Measurements from ENCODE around the gene HLA-DRB1. TPM values are rescaled to one million over a fixed set of nuclear protein-coding genes. Genes with fewer than 3 reads are reported as not detected.
"Not testable (repeated sequence)": the region's sequence is repeated elsewhere in the genome, so short reads cannot be mapped to it uniquely, and the experiment has no call there.

HLA-DRB1 gene
- total RNA-seq, 2 donors from 2014 or later, result 11.4 to 109 TPM

DNA sequence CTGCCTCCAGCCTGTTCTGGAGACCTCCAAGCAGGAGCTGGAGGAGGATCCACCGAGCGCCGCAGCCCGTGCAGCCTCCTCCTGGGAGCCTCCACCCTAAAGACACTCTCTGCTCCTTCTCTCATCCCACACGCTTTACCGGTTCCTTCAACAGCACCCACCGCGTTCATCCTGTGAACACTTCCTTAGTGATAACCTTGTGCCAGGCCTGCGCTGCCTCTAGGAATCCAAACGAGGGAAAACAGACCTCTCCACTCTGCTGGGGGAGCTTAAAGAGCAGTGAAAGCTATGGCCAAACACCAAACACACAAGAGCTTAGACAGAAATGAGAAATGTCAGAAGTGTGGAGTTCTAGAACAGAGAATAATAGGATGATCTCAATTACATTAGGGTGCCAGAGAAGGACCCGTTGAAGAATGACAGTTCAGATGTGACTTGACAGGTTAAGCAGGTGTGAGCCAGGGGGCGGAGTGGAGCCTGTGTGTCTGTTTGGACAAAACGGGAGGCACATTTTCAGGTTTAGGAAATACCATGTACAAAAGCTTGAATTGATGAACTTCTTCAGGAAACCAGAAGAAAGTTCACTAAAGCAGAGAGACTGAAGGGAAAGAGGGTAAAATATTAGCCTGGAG, 31.1 kb downstream of the HLA-DRB1 start:
- Mint-ChIP-seq H3K9me3 (no peaks in the 10 kb centered on the region), H3K36me3 (ENCODE audit: low read depth) (no peaks in the 10 kb centered on the region), H3K4me1 (peaks cover 5% of the 10 kb centered on the region), H3K4me3 (no peak overlapping the region), H3K27me3 (peaks cover 5% of the 10 kb centered on the region), H3K27ac (no peak overlapping the region)
- no peak for ATAC-seq (replicated peaks)

DNA sequence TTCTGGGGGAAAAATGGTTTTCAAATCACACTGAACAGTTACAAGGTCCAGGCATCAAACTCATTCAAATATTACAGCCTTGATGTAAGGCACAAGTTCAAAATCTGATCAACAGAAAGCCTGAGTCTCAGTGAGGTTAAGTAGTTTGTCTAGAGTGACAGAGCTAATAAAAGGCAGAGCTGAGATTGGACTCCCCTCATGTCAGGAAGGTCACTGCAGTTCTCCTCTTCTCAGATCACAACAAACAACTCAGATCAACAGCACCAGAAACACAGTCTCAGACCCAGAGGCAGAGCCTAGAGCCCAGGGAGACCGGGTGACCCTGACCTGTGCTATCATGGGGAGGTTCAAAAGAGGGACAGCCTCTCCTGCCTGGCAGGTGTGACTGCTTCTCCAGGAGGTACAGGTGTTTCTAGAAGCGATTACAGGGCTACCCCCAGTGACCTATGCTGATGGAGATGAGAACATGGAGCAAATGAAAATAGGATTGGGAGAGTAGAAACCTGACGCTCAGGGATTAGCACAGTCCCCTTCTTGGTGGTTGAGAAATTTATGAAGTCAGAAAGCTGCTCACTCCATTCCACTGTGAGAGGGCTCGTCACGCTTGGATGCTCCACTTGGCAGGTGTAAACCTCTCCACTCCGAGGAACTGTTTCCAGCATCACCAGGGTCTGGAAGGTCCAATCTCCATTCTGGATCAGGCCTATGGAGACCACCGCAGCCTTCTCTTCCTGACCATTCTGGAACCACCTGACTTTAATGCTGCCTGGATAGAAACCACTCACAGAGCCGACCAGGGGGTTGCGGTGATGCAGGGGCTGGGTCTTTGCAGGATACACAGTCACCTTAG, 35.3 kb downstream of the HLA-DRB1 start:
- no peaks in the 10 kb centered on the region for H3K36me3 Mint-ChIP-seq (ENCODE audit: low read depth)
- H3K9me3 Mint-ChIP-seq, result no peaks in the 10 kb centered on the region
- no peak for ATAC-seq (replicated peaks)
- H3K27ac Mint-ChIP-seq, result no peak overlapping the region
- H3K4me3 Mint-ChIP-seq, result no peak overlapping the region
- H3K4me1 Mint-ChIP-seq, result peaks cover 5% of the 10 kb centered on the region
- peaks cover 5% of the 10 kb centered on the region for H3K27me3 Mint-ChIP-seq

DNA sequence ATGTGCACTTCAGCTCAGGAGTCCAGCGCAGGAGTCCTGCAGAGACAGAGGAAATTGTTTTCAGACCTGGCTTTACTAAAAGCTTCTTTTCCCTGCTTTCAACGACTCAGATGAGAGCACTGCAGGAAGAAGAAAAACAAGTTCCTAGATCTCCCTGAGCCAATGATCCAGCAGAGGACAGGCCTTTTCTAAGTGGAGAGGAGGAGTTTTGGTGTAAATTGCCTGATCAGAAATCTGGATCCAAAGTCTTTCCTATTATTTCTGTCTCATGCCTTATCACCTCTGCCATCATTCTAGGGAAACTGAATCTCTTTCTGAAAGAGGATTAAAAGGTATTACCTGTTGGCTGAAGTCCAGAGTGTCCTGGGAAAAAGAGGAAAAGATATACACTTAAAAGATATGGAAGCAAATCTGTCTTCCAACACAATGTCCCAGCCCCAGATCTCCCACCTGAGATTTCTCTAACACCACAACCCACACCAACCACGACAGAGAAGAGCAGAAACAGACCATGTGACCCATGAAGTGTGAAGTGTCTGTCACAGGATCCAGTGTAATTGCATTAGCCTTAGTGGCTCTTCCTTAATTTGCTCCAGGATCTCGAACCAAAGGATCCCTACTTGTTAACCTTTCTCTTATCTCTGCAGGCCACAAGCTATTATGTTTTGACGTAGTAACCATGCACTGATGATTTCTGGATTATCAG, 36.5 kb downstream of the HLA-DRB1 start:
- ATAC-seq (replicated peaks), result no peak
- Mint-ChIP-seq H3K9me3 (no peaks in the 10 kb centered on the region), H3K27ac (no peak overlapping the region), H3K36me3 (ENCODE audit: low read depth) (no peaks in the 10 kb centered on the region), H3K4me1 (no peaks in the 10 kb centered on the region), H3K27me3 (no peaks in the 10 kb centered on the region), H3K4me3 (no peak overlapping the region)

DNA sequence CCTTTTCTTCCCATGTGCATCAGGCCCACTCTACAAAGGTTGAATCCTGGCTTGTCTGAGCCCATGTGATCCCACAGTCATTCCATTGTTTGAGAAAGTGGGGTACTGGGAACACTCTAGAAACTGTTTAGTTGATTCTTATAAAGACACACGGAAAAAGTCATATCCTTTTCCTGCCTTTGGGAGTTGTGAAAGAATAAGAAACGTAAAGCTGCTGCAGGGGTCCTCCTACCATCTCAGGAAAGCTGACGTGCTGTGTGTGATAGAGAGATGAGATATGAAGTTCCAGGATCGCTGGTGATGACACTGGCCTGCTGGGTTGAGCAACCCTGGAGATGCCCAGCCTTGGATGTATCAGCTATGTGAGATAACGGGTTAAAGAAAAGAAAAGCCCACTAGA, 38.2 kb downstream of the HLA-DRB1 start:
- no peaks in the 10 kb centered on the region for H3K36me3 Mint-ChIP-seq (ENCODE audit: low read depth)
- H3K9me3 Mint-ChIP-seq, result no peaks in the 10 kb centered on the region
- no peaks in the 10 kb centered on the region for H3K4me1 Mint-ChIP-seq
- ATAC-seq (replicated peaks), result no peak
- H3K4me3 Mint-ChIP-seq, result no peak overlapping the region
- no peak overlapping the region for H3K27ac Mint-ChIP-seq
- no peaks in the 10 kb centered on the region for H3K27me3 Mint-ChIP-seq

DNA sequence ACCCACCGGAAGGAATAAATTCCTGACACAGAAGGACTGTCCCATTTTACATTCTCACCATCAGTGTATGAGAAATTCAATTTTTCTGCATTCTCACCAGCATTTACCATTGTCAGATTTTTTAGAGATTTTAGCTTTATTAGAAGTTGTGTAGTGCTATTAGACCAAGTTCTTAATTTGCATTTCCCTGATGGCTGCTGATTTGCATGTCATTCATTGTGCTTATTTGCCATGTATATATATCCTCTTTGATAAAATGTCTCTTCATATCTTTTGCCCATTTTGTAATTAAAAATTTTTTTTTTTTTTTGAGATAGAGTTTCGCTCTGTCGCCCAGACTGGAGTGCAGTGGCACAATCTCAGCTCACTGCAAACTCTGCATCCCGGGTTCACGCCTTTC, 49.8 kb downstream of the HLA-DRB1 start:
- H3K27me3 Mint-ChIP-seq, result peaks cover 7% of the 10 kb centered on the region
- no peaks in the 10 kb centered on the region for H3K36me3 Mint-ChIP-seq (ENCODE audit: low read depth)
- no peak overlapping the region for H3K4me3 Mint-ChIP-seq
- no peak for ATAC-seq (replicated peaks)
- H3K9me3 Mint-ChIP-seq, result no peaks in the 10 kb centered on the region
- no peaks in the 10 kb centered on the region for H3K4me1 Mint-ChIP-seq
- no peak overlapping the region for H3K27ac Mint-ChIP-seq

DNA sequence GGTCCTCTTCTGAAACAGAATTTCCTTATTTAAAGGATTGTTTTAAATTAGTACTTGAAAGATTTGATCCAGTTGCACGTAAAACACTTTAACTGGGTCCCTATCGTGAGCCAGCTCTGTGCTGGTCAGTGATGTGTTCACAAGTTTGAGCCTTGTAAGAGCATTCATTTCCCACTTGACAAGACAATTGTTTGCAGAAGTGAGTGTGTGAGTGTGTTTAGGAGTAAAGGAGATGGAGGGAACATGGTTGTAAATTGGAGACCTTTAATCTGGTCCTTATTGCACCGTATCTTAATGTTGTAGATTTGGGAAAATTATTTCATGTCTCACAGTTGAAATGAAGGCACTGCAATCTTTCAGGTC, 59.2 kb downstream of the HLA-DRB1 start:
- ATAC-seq (replicated peaks); H3K27ac Mint-ChIP-seq; H3K4me1 Mint-ChIP-seq; H3K36me3 Mint-ChIP-seq (ENCODE audit: low read depth); H3K9me3 Mint-ChIP-seq; H3K27me3 Mint-ChIP-seq; H3K4me3 Mint-ChIP-seq: not testable (repeated sequence)

DNA sequence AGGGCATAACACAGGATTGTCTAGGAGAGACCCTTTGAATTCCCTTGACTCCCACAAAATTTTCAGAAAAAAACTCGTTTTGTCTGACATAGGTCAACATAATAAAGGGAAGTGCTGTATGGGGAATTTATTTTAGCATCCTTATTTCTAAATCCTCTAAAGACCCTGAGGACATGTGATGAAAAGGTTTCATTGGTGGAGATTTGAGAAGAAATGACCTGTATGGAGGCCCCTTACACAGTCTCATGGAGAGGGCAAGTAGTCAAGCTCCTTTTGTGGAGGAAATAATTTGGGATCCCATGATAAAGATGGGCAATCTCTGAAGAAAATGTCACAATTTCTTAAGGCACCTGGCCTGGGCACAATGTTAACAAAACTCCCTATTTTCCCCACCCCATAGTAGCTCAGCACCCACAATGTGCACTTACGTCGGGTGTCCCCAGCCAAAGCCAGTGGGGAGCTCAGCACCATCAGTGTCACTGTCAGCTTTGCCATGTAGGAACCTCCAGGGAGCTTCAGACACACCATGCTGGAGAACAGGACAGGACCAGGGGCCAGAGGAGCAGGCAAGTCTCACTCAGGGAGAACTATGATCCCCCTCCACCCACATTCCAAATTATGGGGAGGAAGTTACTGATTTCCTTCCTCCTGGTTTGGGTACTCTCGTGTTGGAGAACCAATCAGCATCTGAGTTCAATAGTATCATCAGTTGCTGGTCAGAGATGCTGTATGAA, 59.8 kb downstream of the HLA-DRB1 start, which contains the start of gene HLA-DRB5:
TSS of gene HLA-DRB5 (minus strand) at position 591 of the 734 bp plus-strand sequence. CDS start at position 528, 63 bp downstream.
- H3K9me3 Mint-ChIP-seq, result no peaks in the 10 kb centered on the region
- H3K27me3 Mint-ChIP-seq, result no peaks in the 10 kb centered on the region
- H3K4me3 Mint-ChIP-seq, result no peak within 1 kb of the TSS
- H3K27ac Mint-ChIP-seq, result no peak within 1 kb of the TSS
- no peaks in the 10 kb centered on the region for H3K4me1 Mint-ChIP-seq
- no peaks in the 10 kb centered on the region for H3K36me3 Mint-ChIP-seq (ENCODE audit: low read depth)
- peak; percentile 32 for ATAC-seq (replicated peaks)

Other genes starting within 250 kb of the HLA-DRB1 start
- not detected for gene TSBP1, start 217.9 kb downstream of the HLA-DRB1 start, total RNA-seq
- gene BTNL2, start 182.7 kb downstream of the HLA-DRB1 start, total RNA-seq, result not detected
- 100 to 1,000 TPM in 1 of 2 donors, 10 to 100 TPM in 1; 13.6 to 170 TPM for gene HLA-DRA, start 150.0 kb downstream of the HLA-DRB1 start, total RNA-seq
- 10 to 100 TPM in 1 of 2 donors, 1 to 10 TPM in 1; 1.5 to 17.6 TPM for gene HLA-DRB5, start 59.6 kb downstream of the HLA-DRB1 start, total RNA-seq
- 10 to 100 TPM in 1 of 2 donors, 1 to 10 TPM in 1; 1.1 to 11.6 TPM for gene HLA-DQA1, start 47.6 kb upstream of the HLA-DRB1 start, total RNA-seq
- 10 to 100 TPM in 1 of 2 donors, 1 to 10 TPM in 1; 3.4 to 25.5 TPM for gene HLA-DQB1, start 76.8 kb upstream of the HLA-DRB1 start, total RNA-seq
- gene HLA-DQA2, start 151.5 kb upstream of the HLA-DRB1 start, total RNA-seq, result under 1 TPM; 0.17 to 0.77 TPM
- gene HLA-DQB2, start 173.7 kb upstream of the HLA-DRB1 start, total RNA-seq, result 1 to 10 TPM; 1.5 to 2.0 TPM
- 1 to 10 TPM; 2.8 to 4.2 TPM for gene HLA-DOB, start 227.2 kb upstream of the HLA-DRB1 start, total RNA-seq
- 100 to 1,000 TPM in 1 of 2 donors, 10 to 100 TPM in 1; 94.0 to 169 TPM for gene TAP2, start 248.9 kb upstream of the HLA-DRB1 start, total RNA-seq

All from activated T-helper 17 cell treated with anti-CD3 and anti-CD28 coated beads, Interleukin-2, amount 50 U/mL, for 72 hours (primary cell).